Loucy (cell line): ENCODE measurements around the gene CHST12.

ENCODE experiments used
- H2AFZ ChIP-seq: fragments of 200-600 bp; sonication (generic); 2 replicates; pipeline ENCODE4 v1.6.0; 2016; ENCODE audit warnings: antibody characterized with exemption, mild to moderate bottlenecking, low read length, moderate library complexity
- H3F3A ChIP-seq: fragments of 200-600 bp; 2 replicates; pipeline ENCODE4 v1.6.0; 2016; ENCODE audit warnings: antibody characterized with exemption, low read depth, mild to moderate bottlenecking
- H3K27me3 ChIP-seq: fragments of 200-600 bp; sonication (generic); 2 replicates; pipeline ENCODE4 v1.6.1; 2014; ENCODE audit warnings: low read length, mild to moderate bottlenecking; ENCODE audit not compliant: insufficient read depth, poor library complexity, severe bottlenecking
- H3K36me3 ChIP-seq: fragments of 200-600 bp; sonication (generic); 2 replicates; pipeline ENCODE4 v1.6.1; 2016; ENCODE audit warnings: low read length; ENCODE audit not compliant: insufficient read depth
- H3K4me1 ChIP-seq: fragments of 200-600 bp; sonication (generic); 2 replicates; pipeline ENCODE4 v1.5.1; 2014; ENCODE audit warnings: low read length, mild to moderate bottlenecking; ENCODE audit not compliant: insufficient read depth, poor library complexity, severe bottlenecking
- H3K4me2 ChIP-seq: fragments of 200-600 bp; sonication (generic); 2 replicates; pipeline ENCODE4 v1.6.0; 2014; ENCODE audit warnings: antibody characterized with exemption, low read length, low read depth, mild to moderate bottlenecking; ENCODE audit not compliant: poor library complexity, severe bottlenecking
- H3K4me3 ChIP-seq: fragments of 200-600 bp; sonication (generic); 2 replicates; pipeline ENCODE4 v1.5.1; 2014; ENCODE audit warnings: low read length, mild to moderate bottlenecking, mixed read lengths; ENCODE audit not compliant: poor library complexity, severe bottlenecking
- H3K79me2 ChIP-seq: fragments of 200-600 bp; sonication (generic); 2 replicates; pipeline ENCODE4 v1.6.1; 2014; ENCODE audit warnings: low read length; ENCODE audit not compliant: insufficient read depth
- H3K9ac ChIP-seq: fragments of 200-600 bp; sonication (generic); 2 replicates; pipeline ENCODE4 v1.6.0; 2014; ENCODE audit warnings: mild to moderate bottlenecking, low read depth, low read length, moderate library complexity; ENCODE audit not compliant: poor library complexity, severe bottlenecking
- H3K9me2 ChIP-seq: fragments of 200-600 bp; sonication (generic); replicated peaks from 2 replicates; pipeline ENCODE4 v1.6.1; 2016; ENCODE audit warnings: low read depth, low read length, mixed read lengths
- H3K9me3 ChIP-seq: fragments of 200-600 bp; sonication (generic); 2 replicates; pipeline ENCODE4 v1.6.1; 2014; ENCODE audit warnings: mild to moderate bottlenecking, antibody characterized with exemption, low read length, low read depth; ENCODE audit not compliant: insufficient read depth
- H4K20me1 ChIP-seq: fragments of 200-600 bp; sonication (generic); 2 replicates; pipeline ENCODE4 v1.6.0; 2014; ENCODE audit warnings: antibody characterized with exemption, low read length, mild to moderate bottlenecking; ENCODE audit not compliant: insufficient read depth, poor library complexity, severe bottlenecking
- CTCF ChIP-seq: fragments of 200-600 bp; sonication (generic); conservative IDR thresholded peaks from 2 replicates; pipeline ENCODE4 v1.5.1; 2014; ENCODE audit warnings: mild to moderate bottlenecking, antibody characterized with exemption, low read length
- EZH2phosphoT487 ChIP-seq: fragments of 200-600 bp; IDR thresholded peaks from 2 replicates; pipeline ENCODE4 v1.6.1; 2018; ENCODE audit warnings: antibody characterized with exemption, mild to moderate bottlenecking, moderate library complexity, borderline replicate concordance

The CHST12 gene

GRCh38 chr7:2438775-2439174, 35.4 kb downstream of the CHST12 start:
- no peaks in the 10 kb centered on the region for H3K9me3 ChIP-seq
- H3K79me2 ChIP-seq: peaks cover 65% of the 10 kb centered on the region
- H3K4me1 ChIP-seq: no peaks in the 10 kb centered on the region
- H3K4me3 ChIP-seq: no peak overlapping the region
- no peak overlapping the region for H3K9ac ChIP-seq
- H3K36me3 ChIP-seq: peaks cover 75% of the 10 kb centered on the region; the same call in 1 of the 2 replicates
- no peaks in the 10 kb centered on the region for H3K27me3 ChIP-seq
- no peak for TF ChIP-seq EZH2phosphoT487
- no peak for TF ChIP-seq CTCF
- H2AFZ ChIP-seq: no peak overlapping the region
- no peaks in the 10 kb centered on the region for H3K9me2 ChIP-seq
- H3F3A ChIP-seq: no peaks in the 10 kb centered on the region
- peaks cover 58% of the 10 kb centered on the region for H4K20me1 ChIP-seq
- H3K4me2 ChIP-seq: no peak overlapping the region

- H3K27me3 ChIP-seq: no peaks in the 10 kb centered on the region
- peaks cover 47% of the 10 kb centered on the region for H4K20me1 ChIP-seq
- TF ChIP-seq CTCF: no peak
- TF ChIP-seq EZH2phosphoT487: no peak
- no peaks in the 10 kb centered on the region for H3F3A ChIP-seq
- no peaks in the 10 kb centered on the region for H3K9me2 ChIP-seq
- H3K4me1 ChIP-seq: no peaks in the 10 kb centered on the region
- peaks cover 65% of the 10 kb centered on the region; the same call in 1 of the 2 replicates for H3K36me3 ChIP-seq
- no peak overlapping the region for H3K4me3 ChIP-seq
- H2AFZ ChIP-seq: no peak overlapping the region
- no peak overlapping the region for H3K9ac ChIP-seq
- H3K4me2 ChIP-seq: no peak overlapping the region
- H3K79me2 ChIP-seq: peaks cover 50% of the 10 kb centered on the region
- H3K9me3 ChIP-seq: no peaks in the 10 kb centered on the region
Measured at GRCh38 chr7:2440608-2441245, 37.3 kb downstream of the CHST12 start.

GRCh38 chr7:2441430-2442058, 38.1 kb downstream of the CHST12 start:
- H3K9ac ChIP-seq: no peak overlapping the region
- peaks cover 42% of the 10 kb centered on the region for H3K79me2 ChIP-seq
- H3F3A ChIP-seq: no peaks in the 10 kb centered on the region
- no peaks in the 10 kb centered on the region for H3K9me2 ChIP-seq
- peaks cover 39% of the 10 kb centered on the region for H4K20me1 ChIP-seq
- H3K36me3 ChIP-seq: peaks cover 58% of the 10 kb centered on the region; the same call in 1 of the 2 replicates
- no peaks in the 10 kb centered on the region for H3K4me1 ChIP-seq
- H2AFZ ChIP-seq: no peak overlapping the region
- H3K4me3 ChIP-seq: no peak overlapping the region
- H3K4me2 ChIP-seq: no peak overlapping the region
- H3K27me3 ChIP-seq: no peaks in the 10 kb centered on the region
- H3K9me3 ChIP-seq: no peaks in the 10 kb centered on the region
- TF ChIP-seq CTCF (no peak), EZH2phosphoT487 (no peak)
